HFF-Myc (cell line): ENCODE data around the gene LRFN4.

Experiments used
- DNase-seq: peaks from one replicate; pipeline ENCODE4 v3.0.0-alpha.2; 2011; ENCODE audit warnings: low read depth; ENCODE audit errors: extremely low read depth
- H3K4me3 ChIP-seq: replicated peaks from 2 replicates; pipeline ENCODE4 v1.5.1; 2011; ENCODE audit warnings: low read depth, mild to moderate bottlenecking, control low read depth, low read length
- TF ChIP-seq, protein P1 (sequence below): IDR thresholded peaks from 2 replicates; pipeline ENCODE4 v1.5.1; 2012; ENCODE audit warnings: mild to moderate bottlenecking, low read depth, low read length, control low read depth; ENCODE audit errors: missing control alignments

LRFN4 gene

DNA sequence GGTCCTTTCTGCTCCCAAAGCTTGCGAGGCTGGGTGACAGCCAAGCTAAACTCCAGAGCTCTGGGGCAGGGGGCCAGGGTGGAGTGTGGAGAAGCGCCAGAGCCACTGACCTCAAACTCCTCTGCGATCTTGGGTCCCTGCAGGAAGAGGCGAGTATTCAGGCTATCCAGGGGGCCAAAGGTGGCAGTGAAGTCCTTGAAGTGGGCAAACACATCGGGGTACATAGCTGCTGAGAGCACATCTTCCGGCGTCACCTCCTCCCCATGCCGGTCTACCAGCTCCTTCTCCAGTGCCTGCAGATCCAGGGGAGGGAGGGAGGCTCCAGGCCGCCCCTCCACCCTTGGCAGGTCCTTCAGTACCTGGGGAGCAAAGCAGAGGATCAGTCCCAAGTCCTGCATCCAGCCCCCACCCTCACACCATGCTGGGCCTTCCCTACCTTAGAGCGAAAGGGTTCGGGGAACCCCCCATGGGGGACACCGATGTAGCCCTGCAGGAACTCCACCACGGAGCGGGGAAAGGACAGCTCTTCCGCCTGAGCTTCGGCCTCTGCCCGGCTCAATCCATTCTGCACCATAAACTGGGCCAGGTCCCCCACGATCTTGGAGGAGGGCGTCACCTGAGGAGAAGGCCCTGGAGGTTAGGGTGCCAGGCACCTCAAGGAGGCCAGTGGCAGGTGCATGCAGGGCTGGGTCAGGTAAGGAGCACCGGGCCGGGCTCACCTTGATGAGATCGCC lies 7.2 kb upstream of the LRFN4 start:
- TF ChIP-seq, protein P1, sequence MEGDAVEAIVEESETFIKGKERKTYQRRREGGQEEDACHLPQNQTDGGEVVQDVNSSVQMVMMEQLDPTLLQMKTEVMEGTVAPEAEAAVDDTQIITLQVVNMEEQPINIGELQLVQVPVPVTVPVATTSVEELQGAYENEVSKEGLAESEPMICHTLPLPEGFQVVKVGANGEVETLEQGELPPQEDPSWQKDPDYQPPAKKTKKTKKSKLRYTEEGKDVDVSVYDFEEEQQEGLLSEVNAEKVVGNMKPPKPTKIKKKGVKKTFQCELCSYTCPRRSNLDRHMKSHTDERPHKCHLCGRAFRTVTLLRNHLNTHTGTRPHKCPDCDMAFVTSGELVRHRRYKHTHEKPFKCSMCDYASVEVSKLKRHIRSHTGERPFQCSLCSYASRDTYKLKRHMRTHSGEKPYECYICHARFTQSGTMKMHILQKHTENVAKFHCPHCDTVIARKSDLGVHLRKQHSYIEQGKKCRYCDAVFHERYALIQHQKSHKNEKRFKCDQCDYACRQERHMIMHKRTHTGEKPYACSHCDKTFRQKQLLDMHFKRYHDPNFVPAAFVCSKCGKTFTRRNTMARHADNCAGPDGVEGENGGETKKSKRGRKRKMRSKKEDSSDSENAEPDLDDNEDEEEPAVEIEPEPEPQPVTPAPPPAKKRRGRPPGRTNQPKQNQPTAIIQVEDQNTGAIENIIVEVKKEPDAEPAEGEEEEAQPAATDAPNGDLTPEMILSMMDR: no peak
- no peak for DNase-seq
- no peak overlapping the region for H3K4me3 ChIP-seq

DNA sequence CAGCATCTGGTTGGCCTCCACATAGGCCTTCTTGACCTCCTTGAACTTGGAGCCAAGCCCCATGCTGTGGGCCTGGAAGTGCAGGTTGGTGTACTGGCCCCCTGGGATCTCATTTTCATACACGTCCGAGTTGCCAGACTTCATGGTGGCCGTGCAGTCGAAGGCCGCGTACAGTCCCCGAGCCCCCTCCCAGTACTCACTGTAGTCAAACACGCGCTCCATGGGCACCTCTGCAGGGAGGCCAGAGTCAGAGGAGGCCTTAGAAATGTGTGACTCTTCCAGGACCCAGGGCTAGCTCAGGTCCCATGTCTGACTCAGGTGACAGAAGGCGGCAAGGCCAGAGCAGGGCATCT lies 6.7 kb upstream of the LRFN4 start:
- TF ChIP-seq, protein P1: no peak
- DNase-seq: no peak
- no peak overlapping the region for H3K4me3 ChIP-seq

DNA sequence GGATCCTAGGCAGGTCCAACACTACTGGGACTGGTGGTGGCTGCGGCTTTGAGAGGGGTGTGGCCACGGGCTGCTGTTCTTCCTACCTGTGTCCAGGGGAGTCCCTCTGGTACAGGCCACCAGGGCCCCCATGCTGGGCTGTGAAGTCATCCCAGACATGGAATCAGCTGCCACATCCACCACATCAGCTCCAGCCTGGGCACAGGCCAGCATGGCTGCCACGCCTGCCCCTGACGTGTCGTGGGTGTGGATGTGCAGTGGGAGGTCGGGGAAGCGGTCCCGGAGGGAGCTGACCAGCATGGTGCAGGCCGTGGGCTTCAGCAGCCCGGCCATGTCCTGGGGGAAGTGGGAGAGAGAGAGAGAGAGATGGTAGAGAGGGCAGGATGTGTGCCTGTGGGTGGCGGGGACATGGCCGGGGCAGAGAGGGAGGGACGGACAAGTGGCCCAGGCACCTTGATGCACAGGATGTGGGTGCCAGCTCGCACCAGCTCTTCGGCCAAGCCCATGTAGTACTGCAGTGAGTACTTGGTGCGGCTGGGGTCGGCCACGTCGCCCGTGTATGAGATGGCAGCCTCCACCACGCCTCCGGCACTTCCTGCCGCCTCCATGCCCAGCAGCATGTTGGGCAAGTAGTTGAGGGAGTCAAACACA lies 6.2 kb upstream of the LRFN4 start:
- no peak for DNase-seq
- no peak overlapping the region for H3K4me3 ChIP-seq

DNA sequence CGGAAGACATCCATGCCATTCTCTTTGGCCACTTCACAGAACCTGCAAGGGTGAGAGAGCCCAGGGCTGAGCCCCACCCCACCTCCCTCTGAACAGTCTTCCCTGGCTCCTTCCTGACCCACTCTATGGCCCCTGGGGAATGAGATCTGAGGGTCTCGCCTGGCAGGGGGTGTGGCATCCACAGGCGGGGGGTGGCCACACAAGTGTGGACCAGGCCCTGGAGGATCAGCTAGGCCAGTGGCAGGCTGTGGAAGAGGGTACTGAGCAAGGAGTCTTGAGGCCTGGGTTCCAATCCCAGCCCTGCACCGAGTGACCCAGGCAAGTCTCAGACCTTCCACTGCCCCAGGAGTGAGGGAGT lies 5.6 kb upstream of the LRFN4 start:
- no peak overlapping the region for H3K4me3 ChIP-seq
- TF ChIP-seq, protein P1: no peak
- no peak for DNase-seq

More for the DNA sequence above, 6.2 kb upstream of the LRFN4 start:
- TF ChIP-seq, protein P1: no peak

DNA sequence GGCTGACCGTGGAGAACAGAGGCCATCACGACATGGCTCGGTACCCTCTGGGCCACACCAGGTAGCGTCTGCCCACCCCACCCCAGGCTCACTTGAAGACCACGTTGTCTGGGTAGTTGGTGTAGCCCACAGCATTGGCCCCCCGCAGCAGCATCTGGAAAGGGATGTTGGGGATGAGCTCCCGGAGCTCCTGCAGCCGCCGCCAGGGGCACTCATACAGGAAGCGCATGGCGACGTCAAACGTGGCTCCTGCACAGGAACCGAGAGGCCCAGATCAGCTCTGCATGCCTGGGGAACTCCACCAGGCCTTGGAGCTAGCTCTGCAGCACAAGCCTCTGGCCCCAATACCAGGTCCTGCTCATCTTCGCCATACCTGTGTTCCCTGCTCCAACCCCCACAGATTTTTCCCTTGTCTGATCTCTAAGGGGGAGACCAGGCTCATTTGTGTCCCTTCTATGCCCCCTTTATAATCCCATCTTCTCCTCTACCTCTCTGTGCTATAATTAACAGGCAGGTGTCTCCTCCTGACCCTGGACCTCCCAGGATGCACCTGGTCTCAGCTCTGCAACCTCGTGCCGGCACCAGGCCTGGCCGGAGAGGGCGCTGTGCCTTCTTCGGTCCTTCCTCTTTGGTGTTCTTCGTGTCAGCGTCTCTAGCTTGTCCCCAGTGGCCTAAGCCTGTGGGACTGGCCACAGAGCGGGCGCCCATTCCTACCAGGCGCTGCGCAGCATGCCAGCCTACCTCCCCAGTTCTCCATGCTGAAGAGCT lies 5.0 kb upstream of the LRFN4 start:
- TF ChIP-seq, protein P1: no peak
- DNase-seq: no peak
- no peak overlapping the region for H3K4me3 ChIP-seq

DNA sequence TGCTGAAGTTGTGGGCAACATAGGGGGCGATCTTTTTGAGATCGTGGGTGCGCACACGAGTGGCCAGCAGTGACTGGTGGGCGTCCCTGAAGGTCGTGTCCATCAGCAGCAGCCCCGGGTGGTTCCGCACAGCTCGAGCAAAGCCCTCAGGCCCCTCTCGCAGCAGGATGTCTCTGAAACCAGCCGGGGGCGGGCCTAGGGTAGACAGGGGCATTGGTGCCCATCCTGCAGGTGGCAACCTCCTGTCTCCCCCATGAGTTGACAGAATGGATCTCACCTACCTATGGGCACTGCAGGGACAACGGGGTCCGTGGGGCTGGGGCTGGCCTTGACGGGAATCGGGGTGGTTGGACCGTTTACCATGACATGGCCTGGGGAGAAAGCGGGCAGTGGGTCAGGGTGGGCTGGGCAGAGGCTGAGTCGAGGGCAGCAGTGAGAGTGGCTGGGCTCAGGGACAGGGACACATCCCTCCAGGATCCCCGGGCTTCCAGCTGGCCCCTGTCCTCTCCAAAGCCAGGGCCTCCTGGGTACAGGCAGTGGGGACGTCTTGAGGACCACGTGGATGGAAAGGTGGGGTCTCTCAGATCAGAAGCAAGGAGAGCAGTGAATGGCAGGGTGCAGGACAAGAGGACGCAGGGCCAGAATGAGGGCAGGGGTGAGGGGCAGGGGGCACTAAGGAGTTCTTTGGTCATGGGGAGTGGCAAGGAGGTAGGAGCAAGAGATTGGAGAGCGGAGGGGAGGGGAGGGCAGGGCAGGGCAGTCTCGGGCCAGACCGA lies 4.2 kb upstream of the LRFN4 start:
- no peak overlapping the region for H3K4me3 ChIP-seq
- TF ChIP-seq, protein P1: no peak
- no peak for DNase-seq
